ENCODE data around the gene OR4C45.
"Not testable (repeated sequence)": the region's sequence is repeated elsewhere in the genome, so short reads cannot be mapped to it uniquely, and the experiment has no call there.

DNA sequence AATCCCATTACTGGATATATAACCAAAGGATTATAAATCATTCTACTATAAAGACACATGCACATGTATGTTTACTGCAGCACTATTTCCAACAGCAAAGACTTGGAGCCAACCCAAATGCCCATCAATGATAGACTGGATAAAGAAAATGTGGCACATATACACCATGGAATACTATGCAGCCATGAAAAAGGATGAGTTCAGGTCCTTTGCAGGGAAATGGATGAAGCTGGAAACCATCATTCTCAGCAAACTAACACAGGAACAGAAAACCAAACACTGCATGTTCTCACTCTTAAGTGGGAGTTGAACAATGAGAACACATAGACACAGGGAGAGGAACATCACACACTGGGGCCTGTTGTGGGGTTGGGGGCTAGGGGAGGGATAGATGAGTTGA is 3.6 kb downstream of the OR4C45 start:
- TF ChIP-seq, protein P1, sequence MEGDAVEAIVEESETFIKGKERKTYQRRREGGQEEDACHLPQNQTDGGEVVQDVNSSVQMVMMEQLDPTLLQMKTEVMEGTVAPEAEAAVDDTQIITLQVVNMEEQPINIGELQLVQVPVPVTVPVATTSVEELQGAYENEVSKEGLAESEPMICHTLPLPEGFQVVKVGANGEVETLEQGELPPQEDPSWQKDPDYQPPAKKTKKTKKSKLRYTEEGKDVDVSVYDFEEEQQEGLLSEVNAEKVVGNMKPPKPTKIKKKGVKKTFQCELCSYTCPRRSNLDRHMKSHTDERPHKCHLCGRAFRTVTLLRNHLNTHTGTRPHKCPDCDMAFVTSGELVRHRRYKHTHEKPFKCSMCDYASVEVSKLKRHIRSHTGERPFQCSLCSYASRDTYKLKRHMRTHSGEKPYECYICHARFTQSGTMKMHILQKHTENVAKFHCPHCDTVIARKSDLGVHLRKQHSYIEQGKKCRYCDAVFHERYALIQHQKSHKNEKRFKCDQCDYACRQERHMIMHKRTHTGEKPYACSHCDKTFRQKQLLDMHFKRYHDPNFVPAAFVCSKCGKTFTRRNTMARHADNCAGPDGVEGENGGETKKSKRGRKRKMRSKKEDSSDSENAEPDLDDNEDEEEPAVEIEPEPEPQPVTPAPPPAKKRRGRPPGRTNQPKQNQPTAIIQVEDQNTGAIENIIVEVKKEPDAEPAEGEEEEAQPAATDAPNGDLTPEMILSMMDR (IDR thresholded peaks at IDR 0.05) = not testable (repeated sequence)
- not testable (repeated sequence) for TF ChIP-seq POLR2A, EP300 (IDR thresholded peaks at IDR 0.05)
